SK-N-MC (cell line): ENCODE data around the gene CTH.

Source experiments
- EZH2 ChIP-seq: fragments of 200-600 bp; sonication (generic); IDR thresholded peaks from one replicate; pipeline ENCODE4 v1.6.1; 2017; ENCODE audit warnings: antibody characterized with exemption
- POLR2AphosphoS5 ChIP-seq: IDR thresholded peaks from 2 replicates; pipeline ENCODE4 v1.6.1; 2012; ENCODE audit warnings: mild to moderate bottlenecking, low read depth, low read length, borderline replicate concordance

DNA sequence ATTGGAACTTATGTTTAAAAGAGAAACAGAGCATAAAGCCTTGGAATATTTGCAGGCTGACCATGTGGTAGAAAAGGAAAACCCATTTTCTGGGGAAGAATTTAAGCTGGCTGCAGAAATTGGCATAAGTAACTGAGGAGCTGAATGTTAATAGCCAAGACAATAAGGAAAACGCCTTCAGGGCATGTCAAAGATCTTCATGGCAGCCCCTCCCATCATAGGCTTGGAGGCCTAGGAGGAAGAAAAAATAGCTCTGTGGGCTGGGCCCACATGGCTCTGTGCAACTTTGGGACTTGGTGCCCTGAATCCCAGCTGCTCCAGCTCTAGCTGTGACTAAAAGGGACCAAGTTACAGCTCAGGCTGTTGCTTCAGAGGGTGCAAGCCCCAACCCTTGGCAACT is 51.5 kb downstream of the CTH start:
- TF ChIP-seq EZH2 (no peak), POLR2AphosphoS5 (no peak)
